Right lobe of liver (tissue), 4 donors: Measurements from ENCODE around the gene OTUD7B.

Source experiments
- CTCF ChIP-seq, 4 donors: fragments of 200-600 bp in 3 of 4; fragments of 450-650 bp in 1 of 4; IDR thresholded peaks; one replicate each; pipeline versions ENCODE4 v1.5.1 to v1.8.0; 2016 to 2022; ENCODE audit warnings: antibody characterized with exemption in 4 of 4, mild to moderate bottlenecking in 2 of 4
- POLR2A ChIP-seq: fragments of 450-650 bp; IDR thresholded peaks from one replicate; pipeline ENCODE4 v1.6.1; 2017; ENCODE audit warnings: antibody characterized with exemption, mild to moderate bottlenecking
- donor health status: DM: no; HTN: no; CAD: no.
- donor health status: DM: no; HTN: no; CAD: no.
- donor health status: DM: no; HTN: yes; CAD: no.

GRCh38 chr1:150010393-150011115 is at the start of gene OTUD7B:
- TF ChIP-seq CTCF (IDR thresholded peaks at IDR 0.05) (peak in 2 of 4 donors; percentile 9 to 10), POLR2A (peak; percentile 92)
